GM19240 (cell line): Measurements from ENCODE around the gene LAMB4.

Experiments
- DNase-seq: peaks from one replicate; pipeline ENCODE4 v3.0.0; 2011; ENCODE audit warnings: low spot score; ENCODE audit not compliant: insufficient read length

Gene LAMB4

DNA sequence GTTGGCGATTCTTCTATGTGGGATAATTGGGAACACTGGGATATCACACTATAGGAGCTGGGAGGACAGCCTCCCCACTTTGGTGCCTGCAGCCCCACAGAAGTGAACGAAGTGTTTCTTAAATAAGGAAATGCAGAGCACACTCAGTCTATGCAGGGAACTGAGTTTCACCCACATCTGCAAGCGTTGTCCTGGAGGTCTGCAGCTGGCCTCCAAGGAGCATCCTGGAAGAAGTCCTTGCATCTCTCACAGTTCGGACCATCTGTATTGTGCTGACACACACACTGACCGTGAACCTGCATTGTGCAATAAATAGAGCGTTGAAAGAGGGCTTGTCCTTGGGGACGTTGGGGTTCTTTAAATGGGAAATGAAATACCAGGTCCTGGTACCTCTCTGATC, 25.8 kb downstream of the LAMB4 start:
- no peak for DNase-seq

DNA sequence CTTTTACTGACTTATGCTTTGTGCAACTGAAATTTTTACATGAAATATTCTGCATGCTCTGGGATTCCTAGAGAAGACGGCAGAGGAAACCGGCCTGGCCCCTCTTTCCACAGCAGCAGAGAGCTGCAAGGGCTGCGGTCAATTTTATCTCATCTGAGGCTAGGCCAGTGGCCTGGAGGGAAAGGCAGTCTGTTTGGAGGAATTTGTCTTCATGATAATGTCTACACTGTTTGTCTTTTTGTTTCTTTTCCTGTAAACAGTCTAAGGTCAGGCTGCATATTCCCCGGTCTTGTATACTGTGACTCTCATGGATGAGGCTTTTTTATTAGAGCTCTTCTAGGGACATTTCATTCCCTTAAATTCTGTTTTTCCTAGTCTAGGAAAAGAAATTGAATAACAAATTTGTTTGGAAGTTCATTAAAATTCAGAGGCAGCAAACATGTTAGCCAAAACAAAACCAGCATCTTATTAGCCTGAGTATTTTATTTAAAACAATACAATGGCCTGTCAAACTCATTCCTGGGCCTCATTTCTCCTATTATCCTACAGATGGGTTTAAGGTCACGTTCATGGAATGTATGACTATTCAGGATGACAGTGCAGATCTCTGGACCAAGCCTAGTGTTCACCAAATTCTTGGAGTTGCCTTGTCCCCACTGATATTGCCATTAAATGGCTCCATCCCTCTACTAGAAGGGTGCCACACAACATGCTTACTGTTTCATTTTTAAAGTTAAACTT, 26.4 kb downstream of the LAMB4 start:
- DNase-seq, result no peak

DNA sequence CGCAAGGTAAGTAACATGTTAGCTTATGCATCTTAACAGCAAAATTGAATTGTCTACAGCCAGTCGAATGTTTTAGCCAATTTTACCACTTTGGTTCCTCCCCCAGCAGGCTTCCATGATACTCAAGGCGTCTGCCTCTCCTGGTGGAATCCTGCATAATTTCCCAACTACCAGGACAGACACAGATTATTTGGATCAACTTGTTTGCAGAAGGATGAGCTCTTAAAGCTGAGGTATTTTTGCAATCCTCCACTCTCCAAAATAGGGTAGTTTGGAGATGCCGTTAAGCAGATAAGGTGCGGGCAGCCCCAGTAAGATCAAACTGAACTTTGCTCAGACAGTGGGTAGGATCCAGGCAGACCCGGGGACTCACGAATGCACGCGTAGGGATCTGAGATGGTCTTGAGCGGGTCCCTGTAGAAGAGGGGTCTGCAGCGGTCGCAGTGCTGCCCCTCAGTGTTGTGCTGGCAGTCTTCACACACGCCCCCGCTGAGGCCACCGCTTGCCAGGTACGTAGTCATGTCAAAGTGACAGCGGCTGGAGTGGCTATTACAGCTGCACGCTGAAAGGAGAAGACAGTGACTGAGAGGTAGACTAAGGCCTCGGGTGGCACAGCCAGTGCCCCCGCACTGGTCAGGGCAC, 27.4 kb downstream of the LAMB4 start:
- no peak for DNase-seq

DNA sequence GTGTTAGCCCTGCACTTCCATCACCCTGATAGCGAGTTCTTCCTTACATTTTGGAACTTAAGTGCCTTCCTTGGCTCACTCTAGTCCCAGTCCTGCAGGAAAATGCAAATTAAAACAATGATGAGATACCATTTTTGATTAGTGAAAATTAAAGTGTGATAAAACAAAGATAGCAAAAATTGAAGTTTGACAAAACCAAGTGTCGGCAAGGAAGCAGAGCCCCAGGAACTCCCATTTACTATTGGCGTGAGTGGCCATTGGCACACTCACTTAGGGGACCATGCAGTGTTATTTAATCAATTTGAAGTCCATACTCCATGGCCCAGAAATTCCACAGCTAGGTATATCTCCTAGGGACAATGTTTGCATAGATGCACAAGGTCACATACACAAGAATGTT, 28.4 kb downstream of the LAMB4 start:
- DNase-seq, result no peak

DNA sequence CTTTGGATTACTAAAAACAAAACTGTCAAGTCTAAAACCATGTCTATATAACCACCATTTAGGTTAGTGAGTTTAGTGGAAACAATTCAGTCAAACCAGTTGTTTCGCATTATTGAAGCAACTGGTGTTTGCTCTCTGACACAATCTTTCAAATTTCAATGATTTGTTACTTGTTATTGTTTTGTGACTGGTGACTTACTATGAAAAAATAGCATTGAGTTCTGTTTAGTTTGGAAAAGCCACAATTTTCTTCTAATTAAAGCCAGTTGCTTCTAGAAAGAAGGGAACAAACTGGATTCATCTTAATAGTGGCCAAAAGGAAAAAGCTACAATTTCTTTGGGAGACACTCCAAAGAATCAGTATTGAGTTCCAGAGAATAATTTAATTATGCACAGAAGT, 30.4 kb downstream of the LAMB4 start:
- no peak for DNase-seq

DNA sequence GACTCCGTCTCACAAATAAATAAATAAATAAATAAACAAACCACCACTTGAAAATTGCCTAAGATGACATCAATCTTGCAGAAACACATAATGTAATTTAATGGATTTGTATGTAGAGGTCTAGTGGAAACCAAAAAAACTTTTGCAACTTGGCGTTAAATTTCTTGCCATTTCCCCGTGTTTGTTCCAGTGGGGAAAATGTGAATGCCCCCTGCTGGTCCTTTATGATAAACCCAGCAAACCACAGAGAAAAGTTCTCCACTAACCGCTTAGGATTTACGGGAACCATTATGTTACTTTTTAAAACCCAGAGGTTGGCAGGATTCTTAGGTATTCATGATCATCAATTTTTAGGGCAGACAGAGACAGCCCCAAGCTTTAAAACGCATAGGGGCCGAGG, 32.5 kb downstream of the LAMB4 start:
- DNase-seq, result no peak

DNA sequence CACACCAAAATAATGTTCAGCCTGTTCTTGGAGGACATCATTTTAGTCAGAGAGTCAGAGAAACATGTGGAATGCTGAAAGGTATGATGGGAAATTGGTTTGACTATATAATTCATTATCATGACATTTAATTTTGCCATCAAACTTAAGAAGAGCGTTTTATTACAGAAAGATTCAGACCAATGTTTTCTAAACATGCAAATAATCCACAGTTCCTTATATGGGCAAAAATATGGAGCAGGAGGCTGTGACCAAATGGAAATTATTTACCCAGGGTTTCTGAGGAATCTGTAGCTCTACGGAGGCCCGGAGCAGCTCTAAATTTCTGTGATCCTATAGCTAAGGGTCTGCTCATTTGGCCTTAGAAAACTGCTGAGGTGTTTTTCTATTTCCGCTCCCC, 33.2 kb downstream of the LAMB4 start:
- no peak for DNase-seq

DNA sequence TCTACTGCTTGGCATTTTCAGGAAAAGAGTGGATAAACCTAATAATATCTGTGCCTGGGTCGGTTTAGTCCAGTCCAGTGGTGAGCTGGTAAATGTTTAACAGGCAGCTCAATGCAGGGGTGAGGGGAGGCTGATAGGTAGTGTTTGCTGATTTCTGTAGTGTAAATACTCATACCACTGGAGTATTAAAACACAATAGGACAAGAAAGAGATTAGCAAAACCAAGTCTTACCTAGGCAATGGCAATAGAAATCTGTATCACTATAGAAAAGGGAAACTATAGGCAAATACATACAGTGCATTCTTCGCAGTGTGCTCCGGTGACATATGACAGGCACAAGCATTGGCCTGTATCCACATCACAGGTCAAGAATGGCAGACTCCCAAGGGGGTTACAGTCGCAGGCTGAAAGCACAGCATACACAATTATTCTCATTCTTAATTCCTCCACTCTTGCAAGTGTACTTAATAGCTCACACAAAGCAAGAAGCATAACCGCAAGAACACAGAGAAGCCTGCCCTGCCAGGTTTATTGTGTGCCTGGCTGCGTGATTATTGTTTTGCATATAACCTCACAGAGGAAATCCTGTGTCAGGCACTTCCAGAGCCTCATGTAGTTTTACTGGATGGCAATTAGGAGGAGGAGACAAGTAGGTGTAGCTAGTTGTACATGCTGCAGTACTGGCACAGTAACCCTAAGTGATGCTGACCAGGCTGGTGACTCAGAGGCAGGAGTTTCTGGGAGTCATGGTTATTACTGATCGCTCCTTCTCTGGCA, 35.0 kb downstream of the LAMB4 start:
- DNase-seq, result no peak

DNA sequence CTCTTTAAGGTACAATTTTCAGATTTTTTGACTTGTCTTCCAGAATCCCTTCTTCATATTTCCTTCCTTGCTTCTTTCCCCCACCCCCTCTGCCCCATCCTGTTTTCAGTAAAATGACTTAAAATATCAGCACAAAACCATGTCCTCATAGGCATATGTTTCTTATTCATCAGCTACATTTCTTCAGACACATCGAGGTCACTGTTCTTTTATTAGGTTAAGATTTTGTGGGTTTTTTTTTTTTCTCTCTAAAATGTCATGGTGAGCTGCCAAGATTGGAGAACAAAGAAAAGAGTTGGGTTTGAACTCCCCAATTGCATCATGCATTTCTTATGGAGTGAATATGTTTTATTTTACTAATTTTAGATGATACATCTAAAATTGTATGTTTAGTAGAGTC, 35.8 kb downstream of the LAMB4 start:
- DNase-seq, result no peak

DNA sequence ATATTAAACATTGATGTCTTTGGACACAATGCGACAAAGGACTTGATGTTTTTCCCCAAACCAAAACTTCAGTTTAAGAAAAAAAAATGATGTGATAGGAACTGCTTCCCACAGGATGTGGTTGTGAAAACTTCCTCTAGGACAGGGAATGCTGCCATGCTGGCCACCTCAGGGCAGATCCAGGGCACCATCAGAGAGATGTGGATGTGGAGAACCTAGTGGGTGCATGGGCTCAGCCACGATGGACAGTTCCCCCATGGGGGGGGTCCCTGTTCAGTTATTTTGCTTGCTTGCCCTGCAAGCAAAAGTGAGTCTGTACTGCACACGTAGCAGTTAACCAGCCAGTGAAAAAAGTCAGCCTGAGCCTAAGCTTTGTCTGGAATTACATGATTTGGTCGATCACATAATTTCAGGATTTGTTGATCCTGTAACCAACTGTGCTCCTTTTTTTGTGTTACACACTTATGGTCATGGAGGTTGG, 36.3 kb downstream of the LAMB4 start:
- no peak for DNase-seq

DNA sequence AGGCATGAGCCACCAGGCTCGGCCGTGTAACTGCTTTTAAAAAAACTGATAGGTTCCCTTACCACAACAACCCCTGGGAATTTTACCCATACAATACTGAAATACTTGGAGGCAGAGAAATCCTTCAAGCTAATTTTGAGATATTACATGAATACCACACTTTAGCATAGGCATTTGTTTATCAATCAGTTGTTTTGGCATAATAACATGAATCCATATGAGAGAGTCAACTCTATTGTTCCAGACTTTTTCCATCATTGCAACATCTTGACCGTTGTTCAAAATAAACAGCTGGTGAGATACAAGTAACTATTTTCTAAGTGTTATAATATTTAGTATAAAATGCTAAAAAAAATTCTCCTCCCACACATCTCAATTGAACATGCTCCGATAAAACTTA, 36.8 kb downstream of the LAMB4 start:
- DNase-seq, result no peak

DNA sequence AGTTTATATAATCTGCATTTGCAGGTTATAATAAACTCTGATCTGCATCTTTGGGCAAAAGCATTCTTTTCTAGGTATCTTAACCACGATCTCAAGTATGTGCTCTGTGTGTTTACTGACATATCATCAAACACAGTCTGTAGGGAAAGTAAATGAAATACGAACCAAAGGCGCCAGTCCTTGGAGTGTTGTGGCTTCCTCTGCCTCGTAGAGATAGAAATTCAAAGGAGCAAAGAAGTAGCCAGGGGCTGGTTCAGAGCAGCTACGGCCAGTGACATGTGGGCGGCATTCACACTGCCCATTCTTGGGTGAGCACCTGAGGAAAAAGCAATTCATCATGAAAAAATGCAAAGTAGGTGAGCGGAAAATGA, 38.7 kb downstream of the LAMB4 start:
- no peak for DNase-seq

DNA sequence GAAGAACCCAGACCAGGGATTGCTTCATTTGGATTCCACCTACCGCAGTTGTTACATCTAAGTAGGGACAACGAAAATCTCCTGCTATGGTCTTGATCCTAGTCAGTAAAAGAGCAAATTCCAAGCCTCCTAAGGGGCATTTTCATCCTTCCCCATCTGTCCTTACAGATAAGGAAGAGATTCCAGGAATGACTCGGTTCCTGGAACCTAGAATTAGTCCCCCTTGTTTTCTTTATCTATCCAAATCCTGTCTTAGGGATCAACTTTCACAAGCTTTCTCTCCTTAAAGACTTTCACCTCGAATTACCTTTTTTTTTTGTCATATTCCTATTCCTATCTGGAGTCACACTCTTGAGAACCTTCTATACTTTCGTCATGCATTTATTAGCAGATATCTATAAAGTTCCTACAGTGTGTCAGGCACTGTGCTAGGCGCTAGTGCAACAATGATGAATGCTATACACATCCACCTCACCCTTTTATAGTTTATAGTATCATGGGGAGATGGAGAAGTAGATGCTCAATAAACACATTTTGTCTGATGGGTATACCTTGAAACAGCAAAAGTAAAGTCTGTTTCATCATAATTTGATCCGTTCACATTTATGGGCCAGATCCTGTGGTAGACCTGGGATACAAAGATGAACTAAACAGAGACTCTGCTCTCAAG, 39.2 kb downstream of the LAMB4 start:
- no peak for DNase-seq

DNA sequence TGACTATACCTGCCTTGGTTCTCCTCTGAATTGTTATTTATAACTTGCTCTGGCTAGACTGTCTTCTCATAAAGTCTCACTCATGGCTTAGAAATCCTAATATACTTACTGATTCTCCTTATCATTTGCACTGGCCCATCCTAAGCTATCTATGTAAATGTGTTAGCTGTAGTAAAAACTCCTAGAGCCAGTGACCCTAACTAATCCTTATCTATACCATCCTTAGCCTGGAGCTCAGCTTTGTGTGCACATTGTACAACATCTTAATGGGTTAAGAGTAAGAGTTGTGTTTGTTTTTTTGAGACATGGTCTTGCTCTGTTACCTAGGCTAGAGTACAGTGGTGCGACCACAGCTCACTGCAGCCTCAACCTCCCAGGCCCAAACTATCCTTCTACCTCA, 40.8 kb downstream of the LAMB4 start:
- no peak for DNase-seq

DNA sequence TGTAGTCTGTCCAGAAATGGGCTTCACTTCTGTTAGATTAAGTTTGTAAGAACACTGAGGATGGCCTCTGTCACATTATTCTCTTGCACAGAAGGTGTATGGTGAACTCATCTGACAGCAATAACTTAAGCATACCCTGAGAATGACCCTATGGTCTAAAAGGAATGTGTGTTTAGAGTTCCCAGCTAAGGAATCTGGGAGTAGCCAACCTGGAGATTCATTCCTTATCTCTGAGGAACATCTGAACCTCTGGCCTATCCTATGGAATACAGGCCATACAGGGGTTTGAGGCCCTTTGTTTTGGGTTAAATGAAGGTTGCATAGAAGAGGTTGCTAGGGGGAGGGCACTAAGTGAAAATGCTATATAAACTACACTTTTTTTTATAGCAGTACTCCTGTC, 41.4 kb downstream of the LAMB4 start:
- no peak for DNase-seq

DNA sequence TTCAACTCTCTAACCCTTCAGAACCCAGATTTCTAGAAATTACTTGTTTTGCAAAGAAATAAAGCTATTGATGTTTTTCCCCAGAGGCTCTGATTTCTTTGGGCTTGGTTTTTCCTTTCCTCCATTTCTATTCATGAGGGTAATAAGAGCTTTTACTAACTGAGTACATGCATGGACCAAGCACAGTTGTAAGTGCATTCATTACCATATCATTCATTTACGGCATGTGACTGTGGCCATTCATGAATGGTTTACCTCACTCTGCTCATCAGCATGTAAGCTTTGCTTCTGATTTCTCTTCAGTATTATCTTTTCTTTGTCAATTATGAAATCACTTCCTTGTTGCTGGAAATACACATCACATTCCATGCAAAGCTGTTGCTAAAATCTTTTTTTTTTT, 42.4 kb downstream of the LAMB4 start:
- no peak for DNase-seq

DNA sequence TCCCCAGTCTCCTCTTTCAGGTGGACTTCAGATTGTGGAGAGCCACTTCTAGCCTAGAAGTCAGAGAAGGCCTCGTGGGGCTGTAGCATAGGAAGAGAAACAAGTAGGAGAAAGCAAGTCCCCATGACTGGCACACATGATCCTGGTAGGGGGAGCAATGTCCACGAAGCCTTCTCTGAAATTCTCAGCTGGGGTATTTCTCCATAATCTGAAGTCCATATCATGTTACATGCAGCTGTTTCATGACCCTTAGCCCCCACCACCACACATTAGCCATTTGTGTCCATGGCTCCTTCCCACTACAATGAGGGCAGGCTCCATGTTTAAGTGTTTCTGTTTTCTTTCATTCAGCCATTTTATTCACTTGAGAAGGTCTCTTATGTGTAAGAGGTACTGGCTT, 43.2 kb downstream of the LAMB4 start:
- DNase-seq, result no peak

DNA sequence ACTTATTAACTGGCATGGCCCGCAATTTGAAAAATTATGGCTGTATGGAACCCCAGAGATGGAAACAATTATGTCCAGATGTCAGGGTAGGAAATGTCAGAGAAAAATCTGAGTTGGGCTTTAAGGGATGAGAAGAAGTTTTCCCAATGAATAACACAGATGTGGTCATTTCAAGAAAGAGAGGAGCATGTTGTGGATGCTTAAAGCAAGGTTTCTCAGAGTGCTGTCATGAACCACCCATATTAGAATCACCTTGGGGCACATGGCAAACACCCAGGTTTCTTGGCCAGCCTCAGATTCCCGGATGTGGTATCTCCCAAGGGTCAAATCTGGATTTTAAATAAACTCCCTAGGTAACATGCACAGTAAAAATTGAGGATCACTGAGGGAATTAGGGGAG, 43.6 kb downstream of the LAMB4 start:
- DNase-seq, result no peak

DNA sequence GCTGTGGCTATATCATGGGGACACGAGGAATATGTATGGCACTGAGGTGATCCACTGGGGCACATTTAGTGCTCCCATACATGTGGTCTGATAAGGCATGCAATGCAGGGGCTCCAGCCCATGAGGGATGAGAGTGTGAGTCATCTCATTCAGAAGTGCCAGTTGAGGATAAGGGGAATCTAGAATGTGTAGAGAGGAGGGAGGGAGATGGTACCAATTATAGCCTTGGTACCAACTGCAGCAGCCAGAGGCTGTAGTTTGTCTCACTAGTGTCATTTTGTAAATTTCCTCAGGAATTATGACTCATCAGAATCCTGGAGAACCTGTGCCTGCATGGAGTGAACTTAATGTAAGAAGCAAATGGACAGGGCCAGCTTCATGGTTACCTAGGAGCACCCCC, 46.2 kb downstream of the LAMB4 start:
- no peak for DNase-seq

DNA sequence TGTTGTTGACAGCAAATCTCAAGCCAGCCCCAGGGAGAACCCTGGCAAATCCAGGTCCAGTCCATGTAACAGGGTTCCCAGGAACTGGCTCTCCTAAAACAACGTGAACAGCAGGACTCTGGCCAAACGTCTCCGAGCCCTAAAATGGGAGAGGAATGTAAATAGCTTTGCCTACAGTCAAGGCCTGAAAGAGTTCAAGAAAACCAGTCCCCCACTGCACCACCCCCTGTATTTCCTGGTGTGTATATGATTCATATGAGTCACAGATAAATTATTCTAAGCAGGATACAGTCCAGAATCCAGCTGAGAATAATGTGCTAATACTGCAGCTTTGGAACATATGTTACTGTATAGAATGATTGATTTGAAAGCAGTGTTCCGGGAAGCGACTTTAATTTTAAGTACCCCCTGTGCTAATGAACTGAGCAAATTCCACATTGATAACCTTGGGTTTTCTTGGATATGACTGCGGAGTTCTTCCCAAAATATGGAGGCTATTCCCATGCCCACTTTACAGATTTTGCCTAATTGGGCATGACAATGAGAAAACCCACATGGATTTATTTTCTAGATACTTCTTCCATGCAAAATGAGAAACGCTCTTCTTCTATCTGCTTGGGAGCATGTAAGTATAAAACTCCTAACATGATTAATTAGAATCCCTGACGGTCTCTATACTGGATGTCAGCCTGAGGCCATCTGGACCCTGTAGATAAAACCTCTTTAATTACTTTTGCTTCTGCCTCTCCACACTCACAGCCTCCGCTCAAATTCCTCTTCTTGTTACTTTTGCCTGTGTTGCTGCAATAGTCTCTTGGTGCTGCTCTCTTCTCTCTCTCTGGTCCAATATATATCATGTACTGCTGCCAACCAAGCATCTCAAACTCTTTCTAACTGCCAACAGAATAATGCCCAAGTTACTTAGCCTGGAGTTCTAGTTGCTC, 50.2 kb downstream of the LAMB4 start:
- DNase-seq, result no peak

DNA sequence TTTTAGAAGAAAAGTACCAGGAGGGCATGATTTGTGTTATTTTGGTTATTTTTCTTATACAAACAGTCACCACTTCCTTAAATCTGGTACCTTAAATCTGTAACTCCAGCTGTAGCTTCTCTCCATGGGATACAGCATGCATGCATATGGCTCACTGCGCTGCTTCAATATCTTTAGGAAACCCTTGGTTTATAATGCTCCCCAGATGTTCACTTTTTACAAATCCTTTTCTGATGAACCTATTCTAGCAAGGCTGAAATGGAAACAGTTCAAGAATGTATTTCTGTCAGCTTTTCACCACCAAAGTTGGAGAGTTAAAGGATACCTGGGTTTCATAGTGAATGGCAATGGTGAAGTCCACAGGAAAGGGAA, 50.9 kb downstream of the LAMB4 start:
- DNase-seq, result no peak
